K562 (cell line): ENCODE data around the gene JADE2. TPM values are rescaled to one million over a fixed set of nuclear protein-coding genes. Genes with fewer than 3 reads are reported as not detected.
A peak's percentile ranks its signal among the peaks of the same experiment; 100 is the strongest.

ENCODE experiments used
- BACH1 ChIP-seq: fragments of 200-800 bp; sonication (Bioruptor generic); IDR thresholded peaks from 2 replicates; pipeline ENCODE4 v1.6.1; 2016; ENCODE audit warnings: missing genetic modification characterization, missing compliant biosample characterization
- CEBPB ChIP-seq: fragments of 450-650 bp; IDR thresholded peaks from 2 replicates; pipeline ENCODE4 v1.6.1; 2016; ENCODE audit warnings: missing genetic modification characterization, missing compliant biosample characterization
- EHMT2 ChIP-seq: fragments of 450-650 bp; IDR thresholded peaks from 2 replicates; pipeline ENCODE4 v1.6.1; 2018; ENCODE audit warnings: antibody characterized with exemption
- ESRRA ChIP-seq: fragments of 450-650 bp; IDR thresholded peaks from 2 replicates; pipeline ENCODE4 v1.6.1; 2014; ENCODE audit warnings: low read depth, mild to moderate bottlenecking, moderate library complexity, borderline replicate concordance
- ETV1 ChIP-seq: fragments of 450-650 bp; conservative IDR thresholded peaks from 2 replicates; pipeline ENCODE4 v1.6.1; 2016; ENCODE audit warnings: missing genetic modification characterization, control low read depth, low read depth, missing compliant biosample characterization
- EZH2 ChIP-seq: IDR thresholded peaks from 2 replicates; pipeline ENCODE4 v1.6.1; 2012; ENCODE audit warnings: low read depth, mild to moderate bottlenecking, inconsistent platforms, low read length, borderline replicate concordance
- FOXK1 ChIP-seq: sonication (generic); formaldehyde crosslinking; IDR thresholded peaks from 2 replicates; pipeline ENCODE4 v1.8.0; 2022; ENCODE audit warnings: missing genetic modification reagents, mild to moderate bottlenecking, borderline replicate concordance
- GTF2F1 ChIP-seq: IDR thresholded peaks from 2 replicates; pipeline ENCODE4 v1.6.1; 2011; ENCODE audit warnings: low read depth, low read length, improper control_type of control experiment
- HMGN3 ChIP-seq: IDR thresholded peaks from 2 replicates; pipeline ENCODE4 v1.6.1; 2011; ENCODE audit warnings: borderline replicate concordance, low read depth, mild to moderate bottlenecking, mixed read lengths, low read length; ENCODE audit not compliant: insufficient read length; ENCODE audit errors: extremely low read depth
- KAT7 ChIP-seq: sonication (generic); formaldehyde crosslinking; IDR thresholded peaks from 2 replicates; pipeline ENCODE4 v1.8.0; 2022; ENCODE audit warnings: missing genetic modification reagents, mild to moderate bottlenecking, borderline replicate concordance
- LEF1 ChIP-seq: fragments of 450-650 bp; IDR thresholded peaks from 2 replicates; pipeline ENCODE4 v1.6.1; 2016; ENCODE audit warnings: mild to moderate bottlenecking
- MAZ ChIP-seq, 2 experiments: fragments of 450-650 bp in 1 of 2; sonication (generic) in 1 of 2; formaldehyde crosslinking; IDR thresholded peaks in 1 of 2; conservative IDR thresholded peaks in 1 of 2; 2 replicates each; pipeline versions ENCODE4 v1.4.0 to v1.5.0; 2020; ENCODE audit warnings: mild to moderate bottlenecking in 1 of 2, missing genetic modification reagents in 1 of 2
- MYNN ChIP-seq, 2 experiments: sonication (generic); formaldehyde crosslinking in 1 of 2; IDR thresholded peaks; 2 replicates each; pipeline versions ENCODE4 v1.5.0 to v1.6.1; 2016 to 2020; ENCODE audit warnings: antibody characterized with exemption in 1 of 2, missing genetic modification reagents in 1 of 2
- PHTF2 ChIP-seq: fragments of 250-450 bp; sonication (Bioruptor Pico); IDR thresholded peaks from 2 replicates; pipeline ENCODE4 v1.5.0; 2021; ENCODE audit warnings: mild to moderate bottlenecking
- POLR2G ChIP-seq: fragments of 200-400 bp; formaldehyde crosslinking; IDR thresholded peaks from 2 replicates; pipeline ENCODE4 v1.6.1; 2017; ENCODE audit warnings: low read depth, mild to moderate bottlenecking, antibody characterized with exemption, low read length, moderate library complexity
- RBM34 ChIP-seq: fragments of 200-400 bp; formaldehyde crosslinking; IDR thresholded peaks from 2 replicates; pipeline ENCODE4 v1.6.1; 2018; ENCODE audit warnings: low read length, borderline replicate concordance; ENCODE audit not compliant: insufficient read depth
- TBL1XR1 ChIP-seq, 2 experiments: IDR thresholded peaks; 2 replicates each; pipeline ENCODE4 v1.6.1; 2012; ENCODE audit warnings: improper control_type of control experiment in 2 of 2, low read length in 2 of 2, mild to moderate bottlenecking in 1 of 2
- TCFL5 ChIP-seq: fragments of 250-450 bp; sonication (Bioruptor Pico); conservative IDR thresholded peaks from 2 replicates; pipeline ENCODE4 v1.6.1; 2021; ENCODE audit warnings: mild to moderate bottlenecking, moderate library complexity, matching md5 sums
- USF2 ChIP-seq: sonication (generic); formaldehyde crosslinking; IDR thresholded peaks from 2 replicates; pipeline ENCODE4 v1.5.0; 2020; ENCODE audit warnings: missing genetic modification reagents
- ZNF12 ChIP-seq: sonication (generic); formaldehyde crosslinking; IDR thresholded peaks from 2 replicates; pipeline ENCODE4 v1.4.0; 2020; ENCODE audit warnings: mild to moderate bottlenecking, missing genetic modification reagents
- ZNF165 ChIP-seq: fragments of 250-450 bp; sonication (Bioruptor Pico); IDR thresholded peaks from 2 replicates; pipeline ENCODE4 v1.4.0; 2020; ENCODE audit warnings: borderline replicate concordance
- ZNF174 ChIP-seq: fragments of 250-450 bp; sonication (Bioruptor Pico); IDR thresholded peaks from 2 replicates; pipeline ENCODE4 v1.4.0; 2020; ENCODE audit warnings: mild to moderate bottlenecking
- polyA plus RNA-seq, 8 experiments: library from polyadenylated mRNA; depleted of rRNA in 4 of 8; stranded (reverse) in 5 of 8; unstranded in 3 of 8; fragments of >200 nt; fragmentation: Nextera tagmentation in 2 of 8; fragmentation: Illumina TruSeq in 1 of 8; extraction: Ambion mirVana in 2 of 8; extraction: Trizol in 1 of 8; gene quantifications; 2 replicates each; pipeline versions ENCODE4 v1.2.1 to v1.2.3, GENCODE V29; 2011 to 2014; ENCODE audit warnings: inconsistent platforms in 1 of 8, missing spikeins in 1 of 8
- total RNA-seq, 7 experiments: library from RNA; depleted of rRNA in 6 of 7; stranded (reverse); fragments of >200 nt in 6 of 7; fragmentation: Illumina TruSeq in 2 of 7; extraction: Trizol in 2 of 7; gene quantifications; 2 replicates each; pipeline versions ENCODE4 v1.2.1 to v1.2.3, GENCODE V29; 2011 to 2021; ENCODE audit warnings: low replicate concordance in 1 of 7
- TF ChIP-seq, protein P1 (sequence below): fragments of 450-650 bp; IDR thresholded peaks from 2 replicates; pipeline ENCODE4 v1.6.1; 2017; ENCODE audit warnings: antibody characterized with exemption, mild to moderate bottlenecking

JADE2 gene
- total and polyA plus RNA-seq, 9 of the 15 experiments (the other 6 are each of a cell fraction or from before 2014, with no cell fraction given), result 0.50 to 23.3 (median 9.1) TPM

GRCh38 chr5:134511796-134512660 lies 13.4 kb upstream of the JADE2 start (continued):
- 0 out of 2 replicates have a peak, but pooled peaks have one; percentile 33 for TF ChIP-seq PHTF2 (CRISPR knock-in tag)
- TF ChIP-seq EHMT2, result no peak
- TF ChIP-seq TBL1XR1 (IDR thresholded peaks at IDR 0.05; ENCODE audit: low read length in 2 of 2), result 0 out of 4 replicates have a peak, but pooled peaks of 1 of the 2 experiments have one; percentile 25
- TF ChIP-seq GTF2F1, result no peak
- TF ChIP-seq LEF1, result peak; percentile 22; the same call in 1 of the 2 replicates
- TF ChIP-seq MAZ (CRISPR knock-in tag; conservative IDR thresholded peaks at IDR 0.05 in 1 of 2, IDR thresholded peaks at IDR 0.05 in 1 of 2), result peak in 1 of 2 experiments; percentile 37; a peak in 1 of 4 replicates
- no peak for TF ChIP-seq ZNF165
- no peak for TF ChIP-seq MYNN (IDR thresholded peaks at IDR 0.05)
- no peak for TF ChIP-seq MYNN (CRISPR knock-in tag; IDR thresholded peaks at IDR 0.05)
- no peak for TF ChIP-seq TCFL5 (CRISPR knock-in tag)
- no peak for TF ChIP-seq USF2
- no peak for TF ChIP-seq HMGN3
- TF ChIP-seq RBM34, result no peak
- no peak for TF ChIP-seq ZNF174 (CRISPR knock-in tag)
- no peak for TF ChIP-seq EZH2
- no peak for TF ChIP-seq BACH1 (tag)
- TF ChIP-seq, protein P1, sequence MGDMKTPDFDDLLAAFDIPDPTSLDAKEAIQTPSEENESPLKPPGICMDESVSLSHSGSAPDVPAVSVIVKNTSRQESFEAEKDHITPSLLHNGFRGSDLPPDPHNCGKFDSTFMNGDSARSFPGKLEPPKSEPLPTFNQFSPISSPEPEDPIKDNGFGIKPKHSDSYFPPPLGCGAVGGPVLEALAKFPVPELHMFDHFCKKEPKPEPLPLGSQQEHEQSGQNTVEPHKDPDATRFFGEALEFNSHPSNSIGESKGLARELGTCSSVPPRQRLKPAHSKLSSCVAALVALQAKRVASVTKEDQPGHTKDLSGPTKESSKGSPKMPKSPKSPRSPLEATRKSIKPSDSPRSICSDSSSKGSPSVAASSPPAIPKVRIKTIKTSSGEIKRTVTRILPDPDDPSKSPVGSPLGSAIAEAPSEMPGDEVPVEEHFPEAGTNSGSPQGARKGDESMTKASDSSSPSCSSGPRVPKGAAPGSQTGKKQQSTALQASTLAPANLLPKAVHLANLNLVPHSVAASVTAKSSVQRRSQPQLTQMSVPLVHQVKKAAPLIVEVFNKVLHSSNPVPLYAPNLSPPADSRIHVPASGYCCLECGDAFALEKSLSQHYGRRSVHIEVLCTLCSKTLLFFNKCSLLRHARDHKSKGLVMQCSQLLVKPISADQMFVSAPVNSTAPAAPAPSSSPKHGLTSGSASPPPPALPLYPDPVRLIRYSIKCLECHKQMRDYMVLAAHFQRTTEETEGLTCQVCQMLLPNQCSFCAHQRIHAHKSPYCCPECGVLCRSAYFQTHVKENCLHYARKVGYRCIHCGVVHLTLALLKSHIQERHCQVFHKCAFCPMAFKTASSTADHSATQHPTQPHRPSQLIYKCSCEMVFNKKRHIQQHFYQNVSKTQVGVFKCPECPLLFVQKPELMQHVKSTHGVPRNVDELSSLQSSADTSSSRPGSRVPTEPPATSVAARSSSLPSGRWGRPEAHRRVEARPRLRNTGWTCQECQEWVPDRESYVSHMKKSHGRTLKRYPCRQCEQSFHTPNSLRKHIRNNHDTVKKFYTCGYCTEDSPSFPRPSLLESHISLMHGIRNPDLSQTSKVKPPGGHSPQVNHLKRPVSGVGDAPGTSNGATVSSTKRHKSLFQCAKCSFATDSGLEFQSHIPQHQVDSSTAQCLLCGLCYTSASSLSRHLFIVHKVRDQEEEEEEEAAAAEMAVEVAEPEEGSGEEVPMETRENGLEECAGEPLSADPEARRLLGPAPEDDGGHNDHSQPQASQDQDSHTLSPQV, result 0 out of 2 replicates have a peak, but pooled peaks have one; percentile 20
- peak; percentile 50; the same call in 1 of the 2 replicates for TF ChIP-seq POLR2G
- TF ChIP-seq ZNF12, result no peak
- TF ChIP-seq KAT7 (CRISPR knock-in tag), result 0 out of 2 replicates have a peak, but pooled peaks have one; percentile 53
- TF ChIP-seq CEBPB (tag), result peak; percentile 62
- TF ChIP-seq FOXK1 (CRISPR knock-in tag), result no peak
- 0 out of 2 replicates have a peak, but pooled peaks have one; percentile 16 for TF ChIP-seq ETV1 (tag)
- peak; percentile 11; the same call in 1 of the 2 replicates for TF ChIP-seq ESRRA
